Measurements from ENCODE around the gene ARHGEF12. TPM values are rescaled to one million over a fixed set of nuclear protein-coding genes. Genes with fewer than 3 reads are reported as not detected.

Gene ARHGEF12
- total RNA-seq, 2 experiments from 2014 or later, result 13.7 to 13.8 TPM

- H3K4me1 Mint-ChIP-seq, result no peaks in the 10 kb centered on the region
- DNase-seq, result no peak
- H3K9me3 Mint-ChIP-seq, result no peaks in the 10 kb centered on the region
These were observed 186.5 kb downstream of the ARHGEF12 start for GRCh38 chr11:120522736-120523135.

GRCh38 chr11:120523196-120523595 is 187.0 kb downstream of the ARHGEF12 start:
- no peak for DNase-seq
- H3K4me3 Mint-ChIP-seq, result no peak overlapping the region
- H3K4me1 Mint-ChIP-seq, result no peaks in the 10 kb centered on the region
- H3K27ac Mint-ChIP-seq, result no peak overlapping the region
- no peaks in the 10 kb centered on the region for H3K9me3 Mint-ChIP-seq
- no peaks in the 10 kb centered on the region for H3K36me3 Mint-ChIP-seq
- peaks cover 26% of the 10 kb centered on the region for H3K27me3 Mint-ChIP-seq

More at GRCh38 chr11:120522736-120523135, 186.5 kb downstream of the ARHGEF12 start:
- no peak overlapping the region for H3K27ac Mint-ChIP-seq
- no peaks in the 10 kb centered on the region for H3K36me3 Mint-ChIP-seq
- H3K4me3 Mint-ChIP-seq, result no peak overlapping the region
- H3K27me3 Mint-ChIP-seq, result peaks cover 27% of the 10 kb centered on the region

GRCh38 chr11:120524536-120525085 is 188.4 kb downstream of the ARHGEF12 start:
- Mint-ChIP-seq H3K4me1 (no peaks in the 10 kb centered on the region), H3K27me3 (peaks cover 35% of the 10 kb centered on the region), H3K36me3 (no peaks in the 10 kb centered on the region), H3K4me3 (no peak overlapping the region), H3K27ac (no peak overlapping the region), H3K9me3 (no peaks in the 10 kb centered on the region)
- no peak for DNase-seq

GRCh38 chr11:120525261-120526171 is 189.3 kb downstream of the ARHGEF12 start:
- H3K9me3 Mint-ChIP-seq, result no peaks in the 10 kb centered on the region
- no peak overlapping the region for H3K4me3 Mint-ChIP-seq
- no peaks in the 10 kb centered on the region for H3K36me3 Mint-ChIP-seq
- H3K27me3 Mint-ChIP-seq, result peaks cover 32% of the 10 kb centered on the region
- no peaks in the 10 kb centered on the region for H3K4me1 Mint-ChIP-seq
- no peak for DNase-seq
- H3K27ac Mint-ChIP-seq, result no peak overlapping the region

- no peaks in the 10 kb centered on the region for H3K9me3 Mint-ChIP-seq
- no peak overlapping the region for H3K27ac Mint-ChIP-seq
- no peaks in the 10 kb centered on the region for H3K36me3 Mint-ChIP-seq
- peaks cover 37% of the 10 kb centered on the region for H3K27me3 Mint-ChIP-seq
- DNase-seq, result no peak
- H3K4me1 Mint-ChIP-seq, result no peaks in the 10 kb centered on the region
- H3K4me3 Mint-ChIP-seq, result no peak overlapping the region
These were observed 190.0 kb downstream of the ARHGEF12 start for GRCh38 chr11:120526241-120526640.

DNA sequence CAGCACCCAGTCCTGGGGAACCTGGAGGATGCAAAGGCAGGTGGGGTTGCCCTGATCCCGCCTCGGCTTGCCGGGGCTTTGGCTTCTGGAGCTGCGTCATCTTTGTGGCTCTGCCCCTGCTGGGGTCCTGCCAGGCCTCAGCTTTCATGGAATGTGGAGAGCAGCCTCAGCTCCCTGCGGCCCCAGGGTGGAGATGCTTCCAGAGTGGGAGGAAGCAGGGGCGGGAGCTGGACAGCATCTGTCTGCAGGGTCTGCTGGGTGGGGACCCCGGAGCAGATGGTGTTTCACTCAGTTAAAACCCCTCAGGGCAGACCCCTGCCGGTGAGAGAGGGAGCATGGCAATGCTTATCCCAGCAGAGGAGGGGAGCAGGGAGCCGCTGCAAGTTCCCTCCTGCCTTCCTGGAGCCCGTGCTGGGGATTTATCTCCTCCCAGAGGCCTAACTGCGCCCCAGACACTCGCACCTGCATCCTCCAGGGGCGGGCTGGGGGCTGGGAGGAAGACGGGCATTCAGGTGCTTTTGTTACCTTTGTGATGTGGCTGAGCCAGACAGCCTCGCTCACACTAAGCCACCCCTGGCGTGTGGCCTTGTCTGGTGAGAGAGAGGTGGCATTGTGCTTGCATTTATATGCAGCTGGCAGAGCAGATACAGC is 191.0 kb downstream of the ARHGEF12 start:
- no peak for DNase-seq
- H3K9me3 Mint-ChIP-seq, result no peaks in the 10 kb centered on the region
- no peak overlapping the region for H3K27ac Mint-ChIP-seq
- H3K36me3 Mint-ChIP-seq, result no peaks in the 10 kb centered on the region
- H3K4me1 Mint-ChIP-seq, result no peaks in the 10 kb centered on the region
- H3K27me3 Mint-ChIP-seq, result peaks cover 31% of the 10 kb centered on the region
- H3K4me3 Mint-ChIP-seq, result no peak overlapping the region

GRCh38 chr11:120528749-120529148 is 192.5 kb downstream of the ARHGEF12 start:
- no peak for DNase-seq
- H3K27ac Mint-ChIP-seq, result no peak overlapping the region
- H3K27me3 Mint-ChIP-seq, result peaks cover 24% of the 10 kb centered on the region
- no peaks in the 10 kb centered on the region for H3K4me1 Mint-ChIP-seq
- no peak overlapping the region for H3K4me3 Mint-ChIP-seq
- H3K9me3 Mint-ChIP-seq, result no peaks in the 10 kb centered on the region
- no peaks in the 10 kb centered on the region for H3K36me3 Mint-ChIP-seq

- Mint-ChIP-seq H3K4me1 (no peaks in the 10 kb centered on the region), H3K36me3 (no peaks in the 10 kb centered on the region), H3K4me3 (no peak overlapping the region), H3K9me3 (no peaks in the 10 kb centered on the region), H3K27ac (no peak overlapping the region), H3K27me3 (peaks cover 21% of the 10 kb centered on the region)
- no peak for DNase-seq
These were observed 193.0 kb downstream of the ARHGEF12 start for GRCh38 chr11:120529214-120529613.

- no peak overlapping the region for H3K4me3 Mint-ChIP-seq
- H3K27me3 Mint-ChIP-seq, result peaks cover 14% of the 10 kb centered on the region
- H3K9me3 Mint-ChIP-seq, result no peaks in the 10 kb centered on the region
- no peak for DNase-seq
- no peaks in the 10 kb centered on the region for H3K36me3 Mint-ChIP-seq
- H3K4me1 Mint-ChIP-seq, result no peaks in the 10 kb centered on the region
- H3K27ac Mint-ChIP-seq, result no peak overlapping the region
These were observed 193.7 kb downstream of the ARHGEF12 start for GRCh38 chr11:120529911-120530310.

DNA sequence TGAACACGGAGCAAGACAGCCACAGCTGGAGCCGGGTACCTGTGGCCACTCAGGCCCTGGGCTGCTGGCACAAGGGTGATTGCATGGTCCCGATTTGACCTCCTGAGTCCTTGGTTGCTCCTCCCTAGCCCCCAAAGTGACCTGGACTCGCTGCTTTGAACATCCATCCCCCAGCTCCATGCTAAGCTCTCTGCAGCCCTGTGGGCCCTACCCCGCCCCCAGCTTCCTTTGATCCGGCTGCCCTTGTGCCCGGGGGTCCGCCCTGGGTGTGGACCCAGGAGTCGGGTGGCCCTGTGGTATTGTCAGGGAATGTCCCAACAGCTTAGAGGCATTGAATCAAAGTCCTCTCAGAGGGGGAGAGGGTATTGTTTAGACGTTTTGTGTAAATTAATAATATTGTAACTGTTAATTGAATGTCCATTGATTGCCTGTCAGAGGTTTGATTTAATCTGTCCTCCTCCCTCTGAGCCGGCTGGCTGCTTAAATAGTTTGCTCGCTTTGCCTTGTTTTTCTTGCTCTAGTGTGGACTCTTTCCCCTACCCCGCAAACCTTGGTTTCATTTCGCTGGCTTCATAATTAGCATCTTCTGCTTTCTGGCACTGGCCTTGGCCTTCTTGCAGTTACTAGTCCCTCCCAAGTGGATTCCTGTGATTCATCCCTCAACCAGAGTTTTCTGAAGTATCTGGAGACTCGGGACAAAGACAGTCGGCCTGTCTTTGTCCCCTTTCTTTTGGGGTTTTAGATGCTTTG is 196.0 kb downstream of the ARHGEF12 start:
- H3K27ac Mint-ChIP-seq, result no peak overlapping the region
- DNase-seq, result no peak
- H3K36me3 Mint-ChIP-seq, result no peaks in the 10 kb centered on the region
- H3K27me3 Mint-ChIP-seq, result peaks cover 13% of the 10 kb centered on the region
- H3K4me1 Mint-ChIP-seq, result no peaks in the 10 kb centered on the region
- no peaks in the 10 kb centered on the region for H3K9me3 Mint-ChIP-seq
- no peak overlapping the region for H3K4me3 Mint-ChIP-seq

GRCh38 chr11:120532832-120533196 is 196.6 kb downstream of the ARHGEF12 start:
- Mint-ChIP-seq H3K27ac (no peak overlapping the region), H3K27me3 (peaks cover 13% of the 10 kb centered on the region), H3K4me3 (no peak overlapping the region), H3K36me3 (no peaks in the 10 kb centered on the region), H3K4me1 (no peaks in the 10 kb centered on the region), H3K9me3 (no peaks in the 10 kb centered on the region)
- no peak for DNase-seq

DNA sequence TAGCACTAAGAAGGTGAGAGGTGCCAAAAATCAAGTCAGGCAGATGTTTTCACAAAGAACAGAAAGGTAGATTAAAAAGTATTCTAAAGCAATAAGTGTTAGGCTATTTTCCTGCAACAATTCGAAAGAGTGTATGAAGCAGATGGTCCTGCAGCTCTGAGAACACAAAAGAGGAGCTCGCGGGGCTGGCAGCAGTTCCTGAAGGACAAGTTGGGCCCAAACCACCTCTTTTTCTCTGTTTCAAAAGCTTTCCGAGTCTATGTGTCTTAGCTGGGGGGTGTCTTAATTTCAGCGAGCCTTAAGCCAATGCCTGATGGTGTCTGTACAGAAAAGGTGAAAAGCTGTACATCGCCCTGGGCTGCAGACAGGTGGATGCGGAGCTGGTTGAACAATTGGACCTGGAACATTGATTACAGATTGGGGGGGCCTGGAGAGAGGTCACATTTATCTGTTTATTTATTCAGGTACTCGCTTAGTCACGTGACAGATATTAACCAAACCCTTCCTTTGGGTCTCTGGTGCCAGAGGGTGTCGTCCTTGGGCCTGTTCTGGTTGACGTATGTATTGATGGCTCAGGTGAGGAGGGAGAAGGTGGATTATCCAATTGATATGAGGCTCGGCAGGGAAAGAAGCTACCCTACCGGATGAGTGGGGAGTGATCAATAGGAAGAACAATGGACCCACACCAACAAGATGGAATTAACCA is 200.0 kb downstream of the ARHGEF12 start:
- no peaks in the 10 kb centered on the region for H3K4me1 Mint-ChIP-seq
- no peaks in the 10 kb centered on the region for H3K9me3 Mint-ChIP-seq
- DNase-seq, result no peak
- no peaks in the 10 kb centered on the region for H3K36me3 Mint-ChIP-seq
- H3K27ac Mint-ChIP-seq, result no peak overlapping the region
- no peak overlapping the region for H3K4me3 Mint-ChIP-seq
- no peaks in the 10 kb centered on the region for H3K27me3 Mint-ChIP-seq

DNA sequence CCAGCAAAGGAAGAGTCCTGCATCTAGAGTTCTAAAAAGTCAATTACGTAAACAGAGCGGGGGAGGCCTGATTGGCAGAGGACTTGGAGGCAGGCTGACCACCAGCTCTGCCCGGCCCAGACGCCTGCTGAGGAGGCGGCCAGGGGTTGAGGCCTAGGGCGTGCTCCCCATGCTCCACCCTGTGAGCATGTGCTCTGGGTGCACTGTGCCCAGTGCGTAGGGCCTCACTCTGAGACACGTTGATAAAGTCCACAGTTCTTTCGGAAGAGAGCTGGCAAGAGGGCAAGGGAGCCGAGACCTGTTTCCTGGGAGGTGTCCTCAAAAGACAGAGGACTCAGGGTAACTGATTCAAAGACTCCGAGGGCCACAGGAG is 200.6 kb downstream of the ARHGEF12 start:
- no peaks in the 10 kb centered on the region for H3K4me1 Mint-ChIP-seq
- no peaks in the 10 kb centered on the region for H3K27me3 Mint-ChIP-seq
- DNase-seq, result no peak
- no peak overlapping the region for H3K27ac Mint-ChIP-seq
- H3K4me3 Mint-ChIP-seq, result no peak overlapping the region
- no peaks in the 10 kb centered on the region for H3K36me3 Mint-ChIP-seq
- no peaks in the 10 kb centered on the region for H3K9me3 Mint-ChIP-seq

DNA sequence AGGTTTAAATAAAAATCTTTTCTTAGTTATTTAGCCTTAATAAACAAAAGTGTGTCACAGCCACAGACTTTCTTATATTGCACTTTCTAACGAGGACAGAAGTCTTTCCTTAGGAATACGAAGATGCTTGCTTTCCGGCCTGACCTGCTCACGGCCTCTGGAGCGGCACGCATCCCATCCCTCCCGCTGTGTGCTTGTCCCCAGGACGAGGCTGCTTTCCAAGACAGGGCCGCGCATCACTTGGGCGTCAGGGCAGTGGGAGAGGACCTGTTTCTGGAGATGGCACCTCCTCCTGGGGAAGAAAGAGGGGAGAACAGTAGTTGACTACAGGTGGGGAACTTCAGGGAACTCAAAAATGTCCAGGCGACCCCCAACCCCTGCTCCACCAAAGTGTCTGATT is 201.8 kb downstream of the ARHGEF12 start:
- no peaks in the 10 kb centered on the region for H3K36me3 Mint-ChIP-seq
- no peak overlapping the region for H3K27ac Mint-ChIP-seq

More for the DNA sequence above, 201.8 kb downstream of the ARHGEF12 start:
- DNase-seq, result no peak
- Mint-ChIP-seq H3K4me3 (no peak overlapping the region), H3K27me3 (no peaks in the 10 kb centered on the region), H3K4me1 (no peaks in the 10 kb centered on the region), H3K9me3 (peaks cover 1% of the 10 kb centered on the region)
